Thoracic aorta (tissue), 2 donors: ENCODE measurements around the gene CRTC3. TPM values are rescaled to one million over a fixed set of nuclear protein-coding genes. Genes with fewer than 3 reads are reported as not detected.
"Not testable (repeated sequence)": the region's sequence is repeated elsewhere in the genome, so short reads cannot be mapped to it uniquely, and the experiment has no call there.

Experiments
- ATAC-seq: fragments of 150-250 bp; one replicate; pipeline ENCODE4 v1.8.0; 2017; ENCODE audit warnings: low read depth; ENCODE audit not compliant: insufficient number of reproducible peaks, low FRiP score
- DNase-seq: peaks from one replicate; pipeline ENCODE4 v3.0.0-alpha.2; 2020; ENCODE audit warnings: low spot score
- H3K27ac ChIP-seq, 2 donors: fragments of 200-600 bp; sonication (generic); 1 replicate in 1 of 2; 2 replicates in 1 of 2; pipeline ENCODE4 v1.5.1; 2016; ENCODE audit warnings: mild to moderate bottlenecking in 2 of 2, moderate library complexity in 2 of 2
- H3K27me3 ChIP-seq: fragments of 200-600 bp; sonication (generic); replicated peaks from 2 replicates; pipeline ENCODE4 v1.6.0; 2016; ENCODE audit warnings: mild to moderate bottlenecking; ENCODE audit not compliant: insufficient read depth
- H3K36me3 ChIP-seq: fragments of 200-600 bp; sonication (generic); one replicate; pipeline ENCODE4 v1.5.1; 2016
- H3K4me1 ChIP-seq, 2 donors: fragments of 200-600 bp; sonication (generic); 1 replicate in 1 of 2; 2 replicates in 1 of 2; pipeline versions ENCODE4 v1.5.1 to v1.6.0; 2016; ENCODE audit warnings: low read depth in 2 of 2, mild to moderate bottlenecking in 1 of 2; ENCODE audit not compliant: control insufficient read depth in 1 of 2
- H3K4me3 ChIP-seq: fragments of 200-600 bp; sonication (generic); 2 replicates; pipeline ENCODE4 v1.5.1; 2016; ENCODE audit warnings: mild to moderate bottlenecking
- H3K9me3 ChIP-seq: fragments of 200-600 bp; sonication (generic); 2 replicates; pipeline ENCODE4 v1.5.1; 2016
- CTCF ChIP-seq: fragments of 200-600 bp; sonication (generic); IDR thresholded peaks from one replicate; pipeline ENCODE4 v1.5.1; 2019; ENCODE audit warnings: antibody characterized with exemption
- total RNA-seq, 2 donors: library from RNA; depleted of rRNA; stranded (reverse); fragments of >200 nt; gene quantifications; one replicate each; pipeline versions ENCODE4 v1.1.0 to v1.2.3, GENCODE V29; 2016

Gene CRTC3
- total RNA-seq, 2 donors from 2014 or later, result 73.2 to 89.8 TPM

DNA sequence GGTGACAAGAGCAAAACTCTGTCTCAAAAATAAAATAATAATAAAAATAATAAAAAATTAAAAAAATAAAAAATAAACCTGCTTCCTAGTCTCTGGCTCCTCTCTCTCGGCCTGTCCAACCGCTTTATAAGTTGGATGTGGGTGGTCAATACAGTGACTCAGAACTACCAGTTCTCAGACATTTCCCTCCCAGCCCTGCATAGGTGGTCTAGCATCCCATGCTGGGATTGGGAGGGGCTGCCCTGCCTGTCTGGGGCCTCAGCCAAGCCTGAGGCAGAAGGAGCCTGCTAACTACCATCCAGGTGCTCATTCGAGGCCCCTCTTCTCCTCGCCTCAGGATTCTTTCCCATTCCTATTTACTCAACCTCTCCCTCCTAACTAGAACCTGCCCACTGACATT is 154.2 kb downstream of the CRTC3 start:
- H3K4me3 ChIP-seq, result no peak overlapping the region
- no peak for TF ChIP-seq CTCF
- DNase-seq (no peak), ATAC-seq (no peak)
- H3K27me3 ChIP-seq, result no peaks in the 10 kb centered on the region
- peaks cover 5 to 25% of the 10 kb centered on the region in 2 donors for H3K4me1 ChIP-seq
- H3K27ac ChIP-seq, result no peak overlapping the region
- H3K9me3 ChIP-seq, result no peaks in the 10 kb centered on the region
- no peaks in the 10 kb centered on the region for H3K36me3 ChIP-seq

DNA sequence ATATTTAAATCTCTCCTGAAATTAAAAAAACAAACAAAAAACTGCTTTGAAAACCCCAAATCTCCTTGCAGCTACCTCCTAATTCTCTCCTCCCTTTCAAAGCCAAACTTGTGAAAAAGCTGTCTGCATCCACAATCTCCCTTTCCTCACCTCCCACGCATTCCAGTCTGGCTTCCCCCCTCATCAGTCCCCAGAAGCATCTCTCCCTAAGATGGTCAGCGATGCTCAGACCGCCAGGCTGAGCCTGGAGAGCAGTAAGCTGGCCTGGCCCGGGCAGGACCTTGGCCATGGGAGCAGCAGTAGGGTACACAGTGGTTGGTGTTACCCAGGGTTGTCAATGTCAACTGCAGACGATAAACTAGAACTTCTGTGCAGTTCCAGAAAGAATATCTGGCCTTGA is 154.6 kb downstream of the CRTC3 start:
- no peak overlapping the region for H3K4me3 ChIP-seq
- DNase-seq (no peak), ATAC-seq (no peak)
- H3K27me3 ChIP-seq, result no peaks in the 10 kb centered on the region
- no peak overlapping the region for H3K27ac ChIP-seq
- peaks cover 5 to 25% of the 10 kb centered on the region in 2 donors for H3K4me1 ChIP-seq
- H3K9me3 ChIP-seq, result no peaks in the 10 kb centered on the region
- H3K36me3 ChIP-seq, result no peaks in the 10 kb centered on the region
- TF ChIP-seq CTCF, result no peak

DNA sequence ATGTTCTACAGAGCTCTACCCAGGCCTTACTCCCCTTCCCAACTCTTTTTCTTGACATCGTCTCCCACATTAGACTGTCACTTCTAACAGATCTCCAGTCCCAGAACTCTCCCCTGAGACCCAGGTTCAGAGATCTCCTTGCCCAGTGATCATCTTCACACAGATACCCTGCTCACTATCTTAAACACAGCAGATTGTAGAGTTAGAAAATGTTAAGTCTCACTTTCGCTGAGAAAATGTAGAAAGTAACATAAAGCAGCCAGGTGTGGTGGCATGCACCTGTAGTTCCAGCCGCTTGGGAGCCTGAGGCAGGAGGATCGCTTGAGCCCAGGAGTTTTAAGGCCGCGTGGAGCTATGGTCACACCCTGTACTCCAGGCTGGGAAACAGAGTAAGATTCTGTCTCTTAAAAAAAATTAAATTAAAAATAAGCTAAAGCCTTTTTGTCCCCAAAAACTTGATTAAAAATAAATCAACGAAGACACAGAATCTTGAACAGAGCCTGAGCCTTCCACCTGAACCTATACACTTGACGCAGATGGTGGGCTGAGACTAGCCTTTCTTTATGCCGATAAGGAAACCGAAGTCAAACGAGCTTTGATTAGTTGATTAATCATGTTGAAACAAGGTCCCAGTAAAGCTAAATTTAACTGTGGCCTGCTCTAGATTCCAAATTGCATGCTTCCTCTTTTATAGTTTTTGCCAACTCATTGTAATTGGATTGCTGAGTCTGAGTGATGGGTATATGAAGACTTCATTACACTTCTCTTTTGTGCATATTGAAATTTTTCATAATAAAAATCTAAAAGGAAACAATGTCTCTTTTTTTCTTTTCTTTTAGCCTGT is 156.1 kb downstream of the CRTC3 start:
- peaks cover 5 to 12% of the 10 kb centered on the region in 2 donors for H3K4me1 ChIP-seq
- no peaks in the 10 kb centered on the region for H3K36me3 ChIP-seq
- no peaks in the 10 kb centered on the region for H3K9me3 ChIP-seq
- DNase-seq (no peak), ATAC-seq (no peak)
- H3K27me3 ChIP-seq, result no peaks in the 10 kb centered on the region
- H3K4me3 ChIP-seq, result no peak overlapping the region
- no peak for TF ChIP-seq CTCF
- no peak overlapping the region for H3K27ac ChIP-seq

DNA sequence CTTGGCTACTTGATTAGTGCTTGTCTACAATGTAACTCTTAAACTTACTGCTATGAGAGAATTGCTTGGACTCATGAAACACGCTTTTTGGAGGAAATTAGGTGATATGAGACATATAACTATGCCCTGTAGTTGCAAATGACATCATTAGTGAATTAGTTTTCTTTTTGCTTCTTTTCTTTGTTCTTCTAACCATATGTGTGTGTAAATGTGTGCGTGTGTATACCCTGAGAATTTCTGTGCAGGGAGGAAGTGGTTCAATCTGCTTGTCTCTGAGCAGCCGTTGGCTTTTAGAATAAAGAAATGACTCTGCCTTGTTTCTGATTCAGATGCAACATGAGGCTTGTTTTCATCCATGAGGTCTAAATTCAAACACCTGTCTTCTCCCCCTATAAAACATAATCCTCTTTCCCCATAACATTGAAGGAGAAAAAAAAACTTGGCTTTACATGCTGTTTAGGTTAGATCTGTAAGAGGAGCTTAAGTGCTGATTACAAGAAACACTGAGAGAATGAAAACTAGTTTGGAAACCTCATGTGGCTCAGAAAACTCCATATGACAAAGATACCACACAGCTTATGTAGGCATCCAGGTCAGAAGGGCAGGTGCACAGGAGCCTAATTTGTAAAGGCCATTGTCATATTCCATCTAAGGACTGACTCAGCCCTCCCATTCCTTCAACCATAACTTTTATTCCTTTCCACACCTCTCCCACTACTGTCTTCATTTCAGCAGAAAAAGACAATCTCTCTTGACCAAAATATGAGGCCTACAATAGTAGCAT is 156.9 kb downstream of the CRTC3 start:
- Histone ChIP-seq H3K36me3 (no peaks in the 10 kb centered on the region), H3K4me1 (peaks cover 0 to 4% of the 10 kb centered on the region in 2 donors), H3K27ac (no peak overlapping the region), H3K4me3 (no peak overlapping the region), H3K27me3 (no peaks in the 10 kb centered on the region), H3K9me3 (no peaks in the 10 kb centered on the region)
- no peak for ATAC-seq
- DNase-seq, result no peak
- no peak for TF ChIP-seq CTCF

DNA sequence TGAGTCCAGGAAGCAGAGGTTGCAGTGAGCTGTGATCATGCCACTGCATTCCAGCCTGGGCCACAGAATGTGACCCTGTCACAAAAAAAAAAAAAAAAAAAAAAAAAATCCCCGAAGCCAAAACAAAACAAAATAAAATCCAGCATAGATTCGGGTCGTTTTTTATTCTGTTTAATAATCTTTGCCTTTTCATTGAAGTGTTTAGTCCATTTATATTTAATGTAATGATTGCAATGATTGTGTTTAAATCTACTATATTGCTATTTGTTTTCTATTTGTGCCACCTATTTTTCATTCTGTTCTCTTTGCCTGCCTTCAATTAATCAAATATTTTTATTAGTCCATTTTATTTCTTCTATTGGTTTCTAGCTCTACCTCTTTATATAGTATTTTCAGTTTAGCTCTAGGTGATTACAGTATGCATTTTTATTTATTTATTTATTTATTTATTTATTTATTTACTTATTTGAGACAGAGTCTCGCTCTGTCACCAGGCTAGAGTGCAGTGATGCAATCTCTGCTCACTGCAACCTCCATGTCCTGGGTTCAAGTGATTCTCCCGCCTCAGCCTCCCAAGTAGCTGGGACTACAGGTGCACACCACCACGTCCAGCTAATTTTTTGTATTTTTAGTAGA is 159.7 kb downstream of the CRTC3 start:
- ATAC-seq, DNase-seq, H3K9me3 ChIP-seq, H3K27ac ChIP-seq, H3K4me1 ChIP-seq, H3K27me3 ChIP-seq, H3K4me3 ChIP-seq, H3K36me3 ChIP-seq: not testable (repeated sequence)
